A673 (cell line): ENCODE results near the gene LHCGR. TPM values are rescaled to one million over a fixed set of nuclear protein-coding genes. Genes with fewer than 3 reads are reported as not detected.

Source experiments
- Bru-seq: library from RNA; stranded (reverse); fragments of 400-500 nt; gene quantifications from one replicate; lab custom pipeline; 2021; lab: Mats Ljungman, UMichigan
- BruChase-seq, 2 experiments: library from RNA; stranded (reverse); fragments of 400-500 nt; gene quantifications; one replicate each; lab custom pipeline; 2021; lab: Mats Ljungman, UMichigan
- BruUV-seq: library from RNA; stranded (reverse); fragments of 400-500 nt; replicated peaks from 2 replicates; lab custom pipeline; 2021; lab: Mats Ljungman, UMichigan
- CTCF ChIA-PET: fragments of 300-600 bp; sonication (Branson Sonifier 250); formaldehyde crosslinking; loops from one replicate; lab custom pipeline; 2022; ENCODE audit warnings: antibody characterized with exemption; lab: Charles Lee
- POLR2A ChIA-PET: fragments of 300-600 bp; sonication (Branson Sonifier 250); formaldehyde crosslinking; loops from one replicate; lab custom pipeline; 2022; ENCODE audit warnings: antibody characterized with exemption; ENCODE audit not compliant: low non-redundant PET; lab: Charles Lee
- DNase-seq: peaks from one replicate; pipeline ENCODE4 v3.0.0-alpha.2; 2015; ENCODE audit warnings: low spot score
- H3K27ac ChIP-seq: fragments of 200-600 bp; sonication (generic); 2 replicates; pipeline ENCODE4 v1.5.1; 2016; ENCODE audit warnings: mixed run types, low read depth, mild to moderate bottlenecking, mixed read lengths, antibody characterized with exemption, low read length; ENCODE audit not compliant: poor library complexity, severe bottlenecking
- H3K27me3 ChIP-seq: fragments of 200-600 bp; sonication (generic); replicated peaks from 2 replicates; pipeline ENCODE4 v1.6.1; 2017; ENCODE audit warnings: mixed run types, low read depth, mild to moderate bottlenecking, mixed read lengths, antibody characterized with exemption, low read length; ENCODE audit not compliant: insufficient read depth, poor library complexity
- H3K36me3 ChIP-seq: fragments of 200-600 bp; sonication (generic); 2 replicates; pipeline ENCODE4 v1.6.1; 2016; ENCODE audit warnings: mixed run types, mild to moderate bottlenecking, mixed read lengths, antibody characterized with exemption, low read length; ENCODE audit not compliant: insufficient read depth, poor library complexity, severe bottlenecking
- H3K4me1 ChIP-seq: fragments of 200-600 bp; sonication (generic); 2 replicates; pipeline ENCODE4 v1.6.1; 2017; ENCODE audit warnings: mixed run types, mild to moderate bottlenecking, mixed read lengths, antibody characterized with exemption, low read length; ENCODE audit not compliant: insufficient read depth, poor library complexity, severe bottlenecking
- H3K4me3 ChIP-seq: fragments of 200-600 bp; sonication (generic); 2 replicates; pipeline ENCODE4 v1.5.1; 2016; ENCODE audit warnings: low read depth, mixed run types, mild to moderate bottlenecking, mixed read lengths, low read length; ENCODE audit not compliant: poor library complexity, severe bottlenecking
- H3K9me3 ChIP-seq: fragments of 200-600 bp; sonication (generic); 2 replicates; pipeline ENCODE4 v1.6.1; 2016; ENCODE audit warnings: mixed run types, low read depth, mild to moderate bottlenecking, mixed read lengths, antibody characterized with exemption, low read length; ENCODE audit not compliant: poor library complexity, severe bottlenecking
- CTCF ChIP-seq: fragments of 300-800, 200-600 bp; sonication (generic); conservative IDR thresholded peaks from 2 replicates; pipeline ENCODE4 v1.5.1; 2017; ENCODE audit warnings: low read depth, mild to moderate bottlenecking, antibody characterized with exemption, low read length, moderate library complexity, mixed read lengths
- EZH2 ChIP-seq: fragments of 200-600 bp; sonication (generic); IDR thresholded peaks from 2 replicates; pipeline ENCODE4 v1.6.1; 2017; ENCODE audit warnings: borderline replicate concordance, low read depth, mild to moderate bottlenecking, mixed read lengths, antibody characterized with exemption, low read length; ENCODE audit not compliant: poor library complexity, severe bottlenecking
- intact Hi-C: fragments of 100-400 bp; cut with micrococcal nuclease; formaldehyde crosslinking; loops from one replicate; pipeline ENCODE4 v1.10.0; 2022; ENCODE audit not compliant: unreplicated experiment
- long read RNA-seq: library from polyadenylated mRNA; stranded (forward); transcript quantifications from one replicate; pipeline ENCODE4 v2.0.0, GENCODE V29; 2022
- total RNA-seq: library from RNA; stranded (reverse); gene quantifications from 2 replicates; pipeline ENCODE4 v1.2.3, GENCODE V29; 2021

LHCGR gene
- total RNA-seq (not detected in 2 replicates), Bru-seq, nascent RNA (not detected), BruChase-seq, experiment 1, labeled RNA remaining after a 2-hour chase (not detected), BruChase-seq, experiment 2, labeled RNA remaining after a 6-hour chase (not detected)
- long read RNA-seq: 0 reads

- no peak for DNase-seq
- H3K4me3 ChIP-seq: no peak within 1 kb of the TSS
- peaks cover 10% of the 10 kb centered on the region for H3K27me3 ChIP-seq
- CTCF ChIA-PET: no interaction called here
- no peak within 1 kb of the TSS for H3K27ac ChIP-seq
- intact Hi-C loops: no loop called here
- TF ChIP-seq CTCF: no peak
- no peak for TF ChIP-seq EZH2
- no peaks in the 10 kb centered on the region for H3K36me3 ChIP-seq
- H3K4me1 ChIP-seq: no peaks in the 10 kb centered on the region
- POLR2A ChIA-PET: no interaction called here
- BruUV-seq: no TSS peak
- H3K9me3 ChIP-seq: no peaks in the 10 kb centered on the region
These were observed at the start of gene LHCGR for GRCh38 chr2:48755473-48755872. TSS of gene LHCGR (minus strand) at chr2:48755724. CDS start at chr2:48755671, 53 bp downstream.

- ChIA-PET POLR2A (no interaction called here), CTCF (no interaction called here)
- H3K4me3 ChIP-seq: no peak overlapping the region
- no peaks in the 10 kb centered on the region for H3K4me1 ChIP-seq
- TF ChIP-seq EZH2 (no peak), CTCF (no peak)
- BruUV-seq: no TSS peak
- no peaks in the 10 kb centered on the region for H3K9me3 ChIP-seq
- no peak for DNase-seq
- H3K36me3 ChIP-seq: no peaks in the 10 kb centered on the region
- intact Hi-C loops: no loop called here
- H3K27me3 ChIP-seq: no peaks in the 10 kb centered on the region
- H3K27ac ChIP-seq: no peak overlapping the region
These were observed 44.1 kb upstream of the LHCGR start for GRCh38 chr2:48799601-48800000.

GRCh38 chr2:48795065-48795464, 39.5 kb upstream of the LHCGR start:
- Histone ChIP-seq H3K27me3 (no peaks in the 10 kb centered on the region), H3K9me3 (no peaks in the 10 kb centered on the region), H3K36me3 (no peaks in the 10 kb centered on the region), H3K27ac (no peak overlapping the region), H3K4me3 (no peak overlapping the region), H3K4me1 (no peaks in the 10 kb centered on the region)
- POLR2A ChIA-PET: no interaction called here
- CTCF ChIA-PET: no interaction called here
- intact Hi-C loops: no loop called here
- no peak for DNase-seq
- no peak for TF ChIP-seq CTCF
- no peak for TF ChIP-seq EZH2
- BruUV-seq: no TSS peak
